ENCODE results near the gene SLC13A1. TPM values are rescaled to one million over a fixed set of nuclear protein-coding genes. Genes with fewer than 3 reads are reported as not detected.

The SLC13A1 gene
- total RNA-seq, 2 experiments from 2014 or later = not detected

GRCh38 chr7:123135960-123136359 lies 63.8 kb downstream of the SLC13A1 start:
- H3K27me3 Mint-ChIP-seq = no peaks in the 10 kb centered on the region
- no peaks in the 10 kb centered on the region for H3K4me1 Mint-ChIP-seq (ENCODE audit: low read depth)
- ChIA-PET CTCF (no interaction called here), POLR2A (no interaction called here)
- H3K4me3 Mint-ChIP-seq = no peak overlapping the region
- no peak overlapping the region for H3K27ac Mint-ChIP-seq
- H3K9me3 Mint-ChIP-seq = no peaks in the 10 kb centered on the region
- intact Hi-C loops (cut with micrococcal nuclease) = no loop called here
- no peak for DNase-seq
- H3K36me3 Mint-ChIP-seq = no peaks in the 10 kb centered on the region

- intact Hi-C loops (cut with micrococcal nuclease) = no loop called here
- Mint-ChIP-seq H3K27ac (no peak overlapping the region), H3K4me3 (no peak overlapping the region), H3K9me3 (no peaks in the 10 kb centered on the region), H3K36me3 (no peaks in the 10 kb centered on the region), H3K4me1 (ENCODE audit: low read depth) (no peaks in the 10 kb centered on the region), H3K27me3 (no peaks in the 10 kb centered on the region)
- ChIA-PET POLR2A (no interaction called here), CTCF (no interaction called here)
- DNase-seq = no peak
These were observed 65.8 kb downstream of the SLC13A1 start for GRCh38 chr7:123133924-123134323.

GRCh38 chr7:123131961-123132360 lies 67.8 kb downstream of the SLC13A1 start:
- POLR2A ChIA-PET = no interaction called here
- DNase-seq = no peak
- Mint-ChIP-seq H3K4me3 (no peak overlapping the region), H3K4me1 (ENCODE audit: low read depth) (no peaks in the 10 kb centered on the region), H3K36me3 (no peaks in the 10 kb centered on the region), H3K27ac (no peak overlapping the region), H3K27me3 (no peaks in the 10 kb centered on the region), H3K9me3 (no peaks in the 10 kb centered on the region)
- intact Hi-C loops (cut with micrococcal nuclease) = no loop called here
- CTCF ChIA-PET = no interaction called here

DNA sequence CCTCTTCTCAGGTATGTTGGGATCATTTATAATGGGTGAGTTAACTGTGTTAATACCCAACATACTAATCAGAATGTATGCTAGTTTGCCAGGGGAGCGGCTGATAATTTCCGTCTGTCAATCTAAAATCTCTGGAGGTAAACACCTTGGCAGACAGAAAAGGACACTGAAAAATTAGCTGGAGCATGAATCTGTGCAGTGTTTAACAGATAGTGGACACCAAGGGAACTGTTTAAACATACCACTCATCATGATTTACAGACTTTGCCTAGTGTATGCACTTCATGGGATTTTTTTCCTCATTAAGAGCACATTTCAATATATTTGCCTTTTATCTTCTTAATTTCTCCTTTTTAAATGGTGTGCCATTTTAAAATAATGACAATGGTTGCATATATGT lies 68.2 kb downstream of the SLC13A1 start:
- ChIA-PET CTCF (no interaction called here), POLR2A (no interaction called here)
- Mint-ChIP-seq H3K4me1 (ENCODE audit: low read depth) (no peaks in the 10 kb centered on the region), H3K4me3 (no peak overlapping the region), H3K9me3 (no peaks in the 10 kb centered on the region), H3K36me3 (no peaks in the 10 kb centered on the region), H3K27ac (no peak overlapping the region), H3K27me3 (no peaks in the 10 kb centered on the region)
- intact Hi-C loops (cut with micrococcal nuclease) = no loop called here
- no peak for DNase-seq

DNA sequence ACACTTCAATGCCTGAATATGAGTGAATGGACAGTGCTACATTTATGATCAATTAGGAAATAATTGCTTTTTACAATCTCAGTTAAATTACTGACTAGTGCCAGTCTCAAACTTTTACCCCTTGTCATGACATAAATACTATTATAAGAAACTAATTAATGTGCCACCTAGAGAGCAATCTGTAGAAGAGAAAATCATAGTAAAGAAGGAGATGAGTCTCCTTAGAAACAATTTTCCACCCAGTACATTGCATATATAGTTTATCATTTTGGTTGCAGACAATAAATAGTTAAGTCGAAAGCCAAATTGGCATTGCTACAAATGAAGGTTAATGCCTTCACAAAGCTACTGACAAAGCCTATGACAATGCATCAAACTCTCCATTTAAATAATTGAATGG lies 68.6 kb downstream of the SLC13A1 start:
- POLR2A ChIA-PET = no interaction called here

GRCh38 chr7:123126691-123127090 lies 73.1 kb downstream of the SLC13A1 start:
- POLR2A ChIA-PET = no interaction called here
- H3K4me3 Mint-ChIP-seq = no peak overlapping the region
- no peak overlapping the region for H3K27ac Mint-ChIP-seq
- no peaks in the 10 kb centered on the region for H3K36me3 Mint-ChIP-seq
- no peaks in the 10 kb centered on the region for H3K27me3 Mint-ChIP-seq
- CTCF ChIA-PET = no interaction called here
- intact Hi-C loops (cut with micrococcal nuclease) = no loop called here
- H3K4me1 Mint-ChIP-seq (ENCODE audit: low read depth) = no peaks in the 10 kb centered on the region
- DNase-seq = no peak
- peaks cover 2% of the 10 kb centered on the region for H3K9me3 Mint-ChIP-seq

More for the DNA sequence above, 68.6 kb downstream of the SLC13A1 start:
- Mint-ChIP-seq H3K4me3 (no peak overlapping the region), H3K4me1 (ENCODE audit: low read depth) (no peaks in the 10 kb centered on the region), H3K27ac (no peak overlapping the region), H3K9me3 (no peaks in the 10 kb centered on the region), H3K36me3 (no peaks in the 10 kb centered on the region), H3K27me3 (no peaks in the 10 kb centered on the region)
- intact Hi-C loops (cut with micrococcal nuclease) = no loop called here
- DNase-seq = no peak
- CTCF ChIA-PET = no interaction called here

DNA sequence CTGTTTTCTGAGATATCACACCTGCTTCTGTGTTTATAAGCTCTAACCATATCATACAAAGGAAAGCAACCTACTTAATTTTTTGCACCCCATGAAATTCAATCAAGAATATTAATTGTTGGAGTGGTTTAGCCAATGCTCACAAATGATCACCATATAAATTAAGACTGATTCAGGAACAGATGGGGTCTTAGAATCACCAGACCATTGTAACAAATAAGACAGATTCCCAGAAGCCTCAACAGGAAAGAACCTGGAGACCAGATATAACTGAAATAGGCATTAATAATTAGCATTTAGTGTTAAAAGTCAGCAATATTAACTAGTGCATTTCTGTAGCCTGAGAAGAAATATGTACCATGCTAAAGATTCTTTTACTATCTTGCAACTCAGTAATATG lies 73.6 kb downstream of the SLC13A1 start:
- Mint-ChIP-seq H3K4me1 (ENCODE audit: low read depth) (no peaks in the 10 kb centered on the region), H3K27ac (no peak overlapping the region), H3K4me3 (no peak overlapping the region), H3K27me3 (no peaks in the 10 kb centered on the region), H3K9me3 (peaks cover 2% of the 10 kb centered on the region), H3K36me3 (no peaks in the 10 kb centered on the region)
- POLR2A ChIA-PET = no interaction called here
- no peak for DNase-seq
- intact Hi-C loops (cut with micrococcal nuclease) = no loop called here
- CTCF ChIA-PET = no interaction called here

- Mint-ChIP-seq H3K4me1 (ENCODE audit: low read depth) (no peaks in the 10 kb centered on the region), H3K36me3 (no peaks in the 10 kb centered on the region), H3K27ac (no peak overlapping the region), H3K9me3 (peaks cover 4% of the 10 kb centered on the region), H3K4me3 (no peak overlapping the region), H3K27me3 (no peaks in the 10 kb centered on the region)
- ChIA-PET CTCF (no interaction called here), POLR2A (no interaction called here)
- DNase-seq = no peak
- intact Hi-C loops (cut with micrococcal nuclease) = no loop called here
These were observed 74.5 kb downstream of the SLC13A1 start for GRCh38 chr7:123125231-123125630.

- Mint-ChIP-seq H3K27ac (no peak overlapping the region), H3K9me3 (peaks cover 7% of the 10 kb centered on the region), H3K36me3 (no peaks in the 10 kb centered on the region), H3K4me3 (no peak overlapping the region), H3K27me3 (no peaks in the 10 kb centered on the region), H3K4me1 (ENCODE audit: low read depth) (no peaks in the 10 kb centered on the region)
- no peak for DNase-seq
- intact Hi-C loops (cut with micrococcal nuclease) = no loop called here
- CTCF ChIA-PET = no interaction called here
- POLR2A ChIA-PET = no interaction called here
These were observed 76.9 kb downstream of the SLC13A1 start for GRCh38 chr7:123122916-123123315.

DNA sequence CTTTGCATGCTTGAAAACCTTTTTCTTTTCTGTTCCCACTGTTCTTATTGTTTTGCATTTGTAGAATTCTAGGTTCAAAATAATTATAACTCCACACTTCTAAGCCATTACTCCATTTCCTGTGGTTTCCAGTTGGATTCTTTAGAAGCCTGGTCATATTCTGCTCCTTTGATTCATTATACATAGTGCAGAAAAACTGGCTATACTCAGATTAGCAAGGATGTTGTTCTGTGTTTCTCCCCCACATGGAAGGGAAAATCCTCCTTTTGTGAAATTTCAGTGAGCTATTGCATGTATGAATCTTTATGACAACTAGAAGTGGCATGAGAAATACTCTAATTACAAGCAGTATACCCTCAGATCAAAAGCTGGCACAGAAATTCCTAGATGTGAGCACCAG lies 79.5 kb downstream of the SLC13A1 start:
- ChIA-PET POLR2A (no interaction called here), CTCF (no interaction called here)
- H3K27me3 Mint-ChIP-seq = no peaks in the 10 kb centered on the region
- DNase-seq = no peak
- H3K9me3 Mint-ChIP-seq = peaks cover 8% of the 10 kb centered on the region
- H3K36me3 Mint-ChIP-seq = no peaks in the 10 kb centered on the region
- no peak overlapping the region for H3K27ac Mint-ChIP-seq
- H3K4me3 Mint-ChIP-seq = no peak overlapping the region
- no peaks in the 10 kb centered on the region for H3K4me1 Mint-ChIP-seq (ENCODE audit: low read depth)
- intact Hi-C loops (cut with micrococcal nuclease) = no loop called here

DNA sequence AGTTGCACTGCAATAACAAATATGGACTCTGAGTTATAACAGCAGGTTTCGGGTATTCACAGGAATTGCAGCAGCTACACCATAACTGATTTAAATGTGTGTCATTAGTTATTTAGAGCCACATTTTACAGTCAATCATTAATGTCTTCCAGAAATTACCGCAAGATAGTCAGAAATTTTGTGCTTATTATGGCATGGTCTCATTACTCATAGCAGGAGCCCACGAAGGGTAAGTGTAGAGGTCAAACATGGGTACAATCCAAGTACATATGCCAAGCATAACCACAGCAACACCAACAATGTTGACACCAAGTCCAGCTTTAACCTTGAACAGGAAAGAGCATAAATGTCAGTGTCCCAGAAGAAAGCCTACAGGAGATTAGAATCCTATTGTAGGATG lies 84.4 kb downstream of the SLC13A1 start:
- POLR2A ChIA-PET = no interaction called here
- no peaks in the 10 kb centered on the region for H3K36me3 Mint-ChIP-seq

DNA sequence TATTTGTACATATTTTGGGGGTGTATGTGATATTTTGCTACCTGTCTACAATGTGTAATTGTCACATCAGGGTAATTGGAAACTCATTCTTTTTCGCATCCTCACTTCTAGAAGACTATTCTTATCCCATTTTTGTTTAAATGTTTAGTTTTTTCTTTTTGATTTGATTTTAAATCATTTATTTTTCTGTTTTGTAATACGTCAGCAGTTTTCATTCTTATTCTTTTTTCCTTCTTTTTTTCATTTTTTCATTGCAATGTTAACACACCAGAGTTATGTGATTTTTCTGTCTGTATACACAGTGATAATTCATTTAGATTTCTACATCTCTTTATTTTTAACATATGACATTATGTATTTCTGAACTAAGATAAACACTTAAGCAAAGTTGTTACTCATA lies 85.5 kb downstream of the SLC13A1 start:
- intact Hi-C loops (cut with micrococcal nuclease) = no loop called here
- no peak overlapping the region for H3K4me3 Mint-ChIP-seq
- no peak overlapping the region for H3K27ac Mint-ChIP-seq
- H3K27me3 Mint-ChIP-seq = no peaks in the 10 kb centered on the region
- DNase-seq = no peak
- CTCF ChIA-PET = no interaction called here
- H3K4me1 Mint-ChIP-seq (ENCODE audit: low read depth) = no peaks in the 10 kb centered on the region
- peaks cover 7% of the 10 kb centered on the region for H3K9me3 Mint-ChIP-seq
- POLR2A ChIA-PET = no interaction called here
- no peaks in the 10 kb centered on the region for H3K36me3 Mint-ChIP-seq

More for the DNA sequence above, 84.4 kb downstream of the SLC13A1 start:
- Mint-ChIP-seq H3K4me3 (no peak overlapping the region), H3K9me3 (peaks cover 10% of the 10 kb centered on the region), H3K4me1 (ENCODE audit: low read depth) (no peaks in the 10 kb centered on the region), H3K27me3 (no peaks in the 10 kb centered on the region), H3K27ac (no peak overlapping the region)
- CTCF ChIA-PET = no interaction called here
- DNase-seq = no peak
- intact Hi-C loops (cut with micrococcal nuclease) = no loop called here

DNA sequence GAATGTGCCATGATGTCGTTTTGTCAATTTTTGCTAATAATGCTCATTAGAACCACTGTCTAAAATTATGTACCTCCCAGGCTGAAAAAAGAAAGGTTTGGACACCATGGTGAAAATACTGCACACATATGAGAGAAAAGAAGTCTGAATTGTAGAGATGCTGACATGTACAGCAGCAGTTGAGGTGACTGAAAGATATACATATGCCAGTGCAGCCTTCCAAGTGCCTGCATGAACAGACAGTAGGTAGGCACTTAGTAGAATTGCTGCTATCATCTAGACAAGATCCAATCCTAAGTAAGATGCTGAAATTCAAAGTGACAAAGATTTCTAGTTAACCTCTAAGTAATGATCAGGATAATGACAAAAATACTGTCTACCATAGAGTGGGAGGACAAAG lies 86.9 kb downstream of the SLC13A1 start:
- intact Hi-C loops (cut with micrococcal nuclease) = no loop called here
- Mint-ChIP-seq H3K36me3 (no peaks in the 10 kb centered on the region), H3K4me1 (ENCODE audit: low read depth) (no peaks in the 10 kb centered on the region), H3K27me3 (no peaks in the 10 kb centered on the region), H3K9me3 (peaks cover 17% of the 10 kb centered on the region), H3K4me3 (no peak overlapping the region), H3K27ac (no peak overlapping the region)
- DNase-seq = no peak
- POLR2A ChIA-PET = no interaction called here
- CTCF ChIA-PET = no interaction called here

GRCh38 chr7:123099712-123100111 lies 100.1 kb downstream of the SLC13A1 start:
- POLR2A ChIA-PET = no interaction called here
- Mint-ChIP-seq H3K27me3 (no peaks in the 10 kb centered on the region), H3K27ac (no peak overlapping the region), H3K4me3 (no peak overlapping the region), H3K4me1 (ENCODE audit: low read depth) (no peaks in the 10 kb centered on the region), H3K9me3 (peaks cover 3% of the 10 kb centered on the region), H3K36me3 (no peaks in the 10 kb centered on the region)
- no peak for DNase-seq
- CTCF ChIA-PET = no interaction called here
- intact Hi-C loops (cut with micrococcal nuclease) = no loop called here

All from activated CD4-positive, alpha-beta memory T cell treated with anti-CD3 and anti-CD28 coated beads for 36 hours (primary cell).